H9 (cell line): Measurements from ENCODE around the gene CDKL1. TPM values are rescaled to one million over a fixed set of nuclear protein-coding genes. Genes with fewer than 3 reads are reported as not detected.

ENCODE experiments used
- DNase-seq: peaks from one replicate; pipeline ENCODE4 v3.0.0-alpha.2; 2017
- H2AFZ ChIP-seq: one replicate; pipeline ENCODE4 v1.6.1; 2013; ENCODE audit warnings: mild to moderate bottlenecking, low read length, control low read depth, moderate library complexity
- H2AK5ac ChIP-seq: 2 replicates; pipeline ENCODE4 v1.6.1; 2013; ENCODE audit warnings: low read length, control low read depth, mixed read lengths; ENCODE audit not compliant: insufficient read length
- H2BK120ac ChIP-seq: one replicate; pipeline ENCODE4 v1.6.1; 2013; ENCODE audit warnings: low read depth, mild to moderate bottlenecking, low read length, control low read depth, inconsistent platforms; ENCODE audit not compliant: poor library complexity, severe bottlenecking
- H2BK12ac ChIP-seq: 2 replicates; pipeline ENCODE4 v1.6.1; 2013; ENCODE audit warnings: low read length, control low read depth, mixed read lengths, low read depth; ENCODE audit not compliant: insufficient read length
- H2BK15ac ChIP-seq: 2 replicates; pipeline ENCODE4 v1.6.1; 2013; ENCODE audit warnings: low read depth, low read length, control low read depth
- H2BK20ac ChIP-seq: one replicate; pipeline ENCODE4 v1.6.1; 2013; ENCODE audit warnings: low read depth, mild to moderate bottlenecking, low read length, control low read depth, inconsistent platforms; ENCODE audit not compliant: poor library complexity, severe bottlenecking
- H2BK5ac ChIP-seq: 2 replicates; pipeline ENCODE4 v1.6.1; 2013; ENCODE audit warnings: low read length, control low read depth, mixed read lengths; ENCODE audit not compliant: insufficient read length
- H3K14ac ChIP-seq: 2 replicates; pipeline ENCODE4 v1.6.1; 2013; ENCODE audit warnings: low read length, control low read depth; ENCODE audit not compliant: insufficient read depth
- H3K18ac ChIP-seq: 2 replicates; pipeline ENCODE4 v1.6.1; 2013; ENCODE audit warnings: low read depth, mild to moderate bottlenecking, mixed read lengths, low read length, control low read depth; ENCODE audit not compliant: insufficient read length
- H3K23ac ChIP-seq: 2 replicates; pipeline ENCODE4 v1.6.1; 2013; ENCODE audit warnings: low read length, control low read depth, mixed read lengths, low read depth; ENCODE audit not compliant: insufficient read length
- H3K23me2 ChIP-seq: 2 replicates; pipeline ENCODE4 v1.6.1; 2013; ENCODE audit warnings: low read depth, mild to moderate bottlenecking, mixed read lengths, low read length, control low read depth; ENCODE audit not compliant: insufficient read length, poor library complexity, severe bottlenecking
- H3K27ac ChIP-seq: 2 replicates; pipeline ENCODE4 v1.5.1; 2013; ENCODE audit warnings: low read length, control low read depth, mixed read lengths, low read depth; ENCODE audit not compliant: insufficient read length
- H3K27me3 ChIP-seq: 2 replicates; pipeline ENCODE4 v1.6.1; 2013; ENCODE audit warnings: low read length, control low read depth, inconsistent platforms; ENCODE audit not compliant: insufficient read depth
- H3K4ac ChIP-seq: 2 replicates; pipeline ENCODE4 v1.6.1; 2013; ENCODE audit warnings: low read depth, mild to moderate bottlenecking, control low read depth, inconsistent platforms, low read length, moderate library complexity
- H3K4me1 ChIP-seq: 2 replicates; pipeline ENCODE4 v1.6.1; 2013; ENCODE audit warnings: low read length, control low read depth, inconsistent platforms; ENCODE audit not compliant: insufficient read depth
- H3K4me2 ChIP-seq: 2 replicates; pipeline ENCODE4 v1.6.1; 2013; ENCODE audit warnings: low read length, control low read depth, mixed read lengths; ENCODE audit not compliant: insufficient read length, insufficient read depth
- H3K56ac ChIP-seq: 2 replicates; pipeline ENCODE4 v1.6.1; 2013; ENCODE audit warnings: low read depth, mild to moderate bottlenecking, mixed read lengths, low read length, control low read depth; ENCODE audit not compliant: insufficient read length
- H3K79me1 ChIP-seq: 2 replicates; pipeline ENCODE4 v1.6.1; 2013; ENCODE audit warnings: low read depth, mild to moderate bottlenecking, moderate library complexity, low read length, control low read depth, inconsistent platforms; ENCODE audit not compliant: insufficient read depth, poor library complexity, severe bottlenecking
- H3K79me2 ChIP-seq: 2 replicates; pipeline ENCODE4 v1.6.1; 2013; ENCODE audit warnings: low read length, control low read depth, inconsistent platforms; ENCODE audit not compliant: insufficient read depth
- H3K9ac ChIP-seq: 2 replicates; pipeline ENCODE4 v1.6.1; 2013; ENCODE audit warnings: low read length, control low read depth, mixed read lengths; ENCODE audit not compliant: insufficient read length; ENCODE audit errors: extremely low read depth
- H3K9me3 ChIP-seq: one replicate; pipeline ENCODE4 v1.6.1; 2013; ENCODE audit warnings: low read depth, low read length, inconsistent platforms; ENCODE audit not compliant: control insufficient read depth
- H3T11ph ChIP-seq: one replicate; pipeline ENCODE4 v1.6.1; 2013; ENCODE audit warnings: mild to moderate bottlenecking, low read length, control low read depth, inconsistent platforms
- H4K20me1 ChIP-seq: one replicate; pipeline ENCODE4 v1.6.1; 2013; ENCODE audit not compliant: control insufficient read depth, insufficient read length, insufficient read depth
- H4K5ac ChIP-seq: 2 replicates; pipeline ENCODE4 v1.6.1; 2013; ENCODE audit warnings: low read depth, mild to moderate bottlenecking, mixed read lengths, low read length, control low read depth; ENCODE audit not compliant: insufficient read length
- H4K8ac ChIP-seq: replicated peaks from 2 replicates; pipeline ENCODE4 v1.6.1; 2013; ENCODE audit warnings: low read length, control low read depth, mixed read lengths, low read depth; ENCODE audit not compliant: insufficient read length
- H4K91ac ChIP-seq: 2 replicates; pipeline ENCODE4 v1.6.1; 2013; ENCODE audit warnings: low read depth, mild to moderate bottlenecking, moderate library complexity, mixed read lengths, low read length, control low read depth; ENCODE audit not compliant: insufficient read length
- H3K27ac Mint-ChIP-seq, 3 experiments: 2 replicates in 2 of 3; 3 replicates in 1 of 3; pipeline ENCODE4 v1.8.0; 2020 to 2021; ENCODE audit warnings: mixed read lengths in 3 of 3, mild to moderate bottlenecking in 1 of 3, moderate library complexity in 1 of 3
- H3K27me3 Mint-ChIP-seq: 2 replicates; pipeline ENCODE4 v1.8.0; 2021; ENCODE audit warnings: low read depth, mild to moderate bottlenecking, moderate library complexity, mixed read lengths
- H3K36me3 Mint-ChIP-seq, 3 experiments: 2 replicates in 2 of 3; 3 replicates in 1 of 3; pipeline ENCODE4 v1.8.0; 2020 to 2021; ENCODE audit warnings: low read depth in 3 of 3, mixed read lengths in 3 of 3; ENCODE audit not compliant: insufficient read depth in 1 of 3
- H3K4me1 Mint-ChIP-seq, 2 experiments: 2 replicates each; pipeline ENCODE4 v1.8.0; 2020; ENCODE audit warnings: mixed read lengths in 2 of 2
- H3K4me3 Mint-ChIP-seq, 2 experiments: 2 replicates in 1 of 2; 3 replicates in 1 of 2; pipeline ENCODE4 v1.8.0; 2020 to 2021; ENCODE audit warnings: mild to moderate bottlenecking in 2 of 2, mixed read lengths in 2 of 2, moderate library complexity in 1 of 2
- H3K9me3 Mint-ChIP-seq, 2 experiments: 2 replicates in 1 of 2; 3 replicates in 1 of 2; pipeline ENCODE4 v1.8.0; 2020; ENCODE audit warnings: mild to moderate bottlenecking in 2 of 2, mixed read lengths in 2 of 2, moderate library complexity in 1 of 2
- CTCF ChIP-seq: fragments of 200-600 bp; sonication (generic); conservative IDR thresholded peaks from 3 replicates; pipeline ENCODE4 v1.8.0; 2021; ENCODE audit warnings: antibody characterized with exemption, mild to moderate bottlenecking
- WGBS: extraction: QIAGEN DNeasy Blood & Tissue Kit; methylation state at CpG from one replicate; pipeline ENCODE4 v1.1.7; 2013; ENCODE audit warnings: missing lambda C conversion rate, low lambda C conversion rate, mixed read lengths; ENCODE audit not compliant: insufficient read length; ENCODE audit errors: extremely low coverage; 5-methylcytosine and 5-hydroxymethylcytosine counted together
- total RNA-seq: library from RNA; stranded (reverse); gene quantifications from 2 replicates; pipeline ENCODE4 v1.2.1, GENCODE V29; 2021

The CDKL1 gene
- total RNA-seq, 1 experiment from 2014 or later = 0.72 TPM

DNA sequence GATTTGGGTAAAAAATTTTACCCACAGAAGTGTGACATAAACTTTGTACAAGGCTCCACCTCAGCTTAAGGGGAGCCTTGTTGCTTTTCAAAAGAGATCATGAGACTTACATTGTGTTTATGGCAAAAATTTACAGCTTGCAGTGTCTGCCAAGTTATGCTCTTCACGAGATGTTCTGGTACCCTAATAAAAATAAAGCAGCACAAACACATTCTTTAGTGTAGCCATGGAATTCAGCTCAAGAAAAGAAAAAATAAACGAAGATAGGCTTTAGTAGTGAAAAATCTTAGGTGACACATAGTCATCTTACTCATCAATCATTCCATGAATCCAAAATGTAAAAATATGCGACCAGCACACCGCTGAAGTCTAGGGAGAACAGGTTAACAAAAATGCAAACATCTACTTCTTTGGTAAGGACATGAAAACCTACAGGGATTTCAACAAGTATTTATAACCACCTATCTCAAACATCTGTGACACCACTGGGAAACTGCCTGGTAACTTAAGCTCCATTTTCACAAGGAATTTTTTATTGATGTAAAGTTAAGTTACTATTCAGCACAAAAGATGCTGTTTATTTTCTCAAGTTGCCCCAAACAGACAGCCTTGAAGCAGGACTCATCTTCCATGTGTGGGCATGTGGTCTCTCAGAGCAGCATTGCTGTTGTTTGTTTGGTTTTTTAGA is 51.7 kb downstream of the CDKL1 start:
- H3K27me3 ChIP-seq = no peaks in the 10 kb centered on the region
- H3K79me1 ChIP-seq = no peaks in the 10 kb centered on the region
- no peak overlapping the region for H2AFZ ChIP-seq
- H3K56ac ChIP-seq = no peak overlapping the region
- no peak overlapping the region for H3K27ac Mint-ChIP-seq
- H3K9me3 Mint-ChIP-seq = no peaks in the 10 kb centered on the region
- no peak overlapping the region for H3K4me3 Mint-ChIP-seq
- H2BK15ac ChIP-seq = no peak overlapping the region
- no peaks in the 10 kb centered on the region; the same call in 1 of the 2 replicates for H3K79me2 ChIP-seq
- WGBS = no CpG with 5 or more reads among the region's 4 CpGs
- TF ChIP-seq CTCF = no peak
- no peak overlapping the region for H3T11ph ChIP-seq
- H2AK5ac ChIP-seq = no peak overlapping the region
- H3K23ac ChIP-seq = no peak overlapping the region
- no peak for DNase-seq
- no peaks in the 10 kb centered on the region for H3K36me3 Mint-ChIP-seq
- no peak overlapping the region for H3K18ac ChIP-seq
- no peak overlapping the region for H2BK120ac ChIP-seq
- no peaks in the 10 kb centered on the region for H3K9me3 ChIP-seq
- no peak overlapping the region for H3K4me2 ChIP-seq
- H3K27ac ChIP-seq = no peak overlapping the region
- H3K14ac ChIP-seq = no peak overlapping the region
- no peaks in the 10 kb centered on the region for H3K23me2 ChIP-seq
- H4K91ac ChIP-seq = no peak overlapping the region
- H4K20me1 ChIP-seq = no peaks in the 10 kb centered on the region
- no peak overlapping the region for H3K9ac ChIP-seq
- no peak overlapping the region for H2BK5ac ChIP-seq
- H4K5ac ChIP-seq = no peak overlapping the region
- H3K4ac ChIP-seq = no peak overlapping the region
- H3K27me3 Mint-ChIP-seq = no peaks in the 10 kb centered on the region; the same call in 1 of the 2 replicates
- no peak overlapping the region for H2BK12ac ChIP-seq
- no peak overlapping the region for H2BK20ac ChIP-seq
- H3K4me1 ChIP-seq = no peaks in the 10 kb centered on the region
- H3K4me1 Mint-ChIP-seq = peaks cover 13 to 29% of the 10 kb centered on the region in 2 experiments
- no peak overlapping the region for H4K8ac ChIP-seq
